Measurements from ENCODE around the gene AP1M1. TPM values are rescaled to one million over a fixed set of nuclear protein-coding genes. Genes with fewer than 3 reads are reported as not detected.

Gene AP1M1
- total RNA-seq, 4 donors from 2014 or later = 68.2 to 119 (median 73.5) TPM

- H3K4me1 ChIP-seq = no peaks in the 10 kb centered on the region
- in situ Hi-C loops (cut with MboI; ENCODE audit: low sequenced_read_pairs in 4 of 4) = loop anchor here in 1 of 4 donors (25.0 kb wide), 1 partner anchor 306 kb away; no protein-coding TSS in a partner anchor
- no peak for DNase-seq
Observed at GRCh38 chr19:16206046-16206605, 8.4 kb downstream of the AP1M1 start.

GRCh38 chr19:16206637-16207036 is 8.9 kb downstream of the AP1M1 start:
- in situ Hi-C loops (cut with MboI; ENCODE audit: low sequenced_read_pairs in 4 of 4) (loop anchor here in 1 of 4 donors (25.0 kb wide), 1 partner anchor 306 kb away; no protein-coding TSS in a partner anchor), intact Hi-C loops (cut with DNase I; ENCODE audit: low total_unique reads) (no loop called here)
- TF ChIP-seq CTCF (IDR thresholded peaks at IDR 0.05 in 4 of 5, conservative IDR thresholded peaks at IDR 0.05 in 1 of 5) = no peak
- TF ChIP-seq POLR2A (IDR thresholded peaks at IDR 0.05) = no peak
- Histone ChIP-seq H3K4me1 (no peaks in the 10 kb centered on the region), H3K4me3 (no peak overlapping the region), H3K27me3 (no peaks in the 10 kb centered on the region), H3K27ac (no peak overlapping the region), H3K9me3 (no peaks in the 10 kb centered on the region), H3K36me3 (peaks cover 0 to 71% of the 10 kb centered on the region in 2 donors)
- DNase-seq (no peak), ATAC-seq (no peak)

More at GRCh38 chr19:16206046-16206605, 8.4 kb downstream of the AP1M1 start:
- no peaks in the 10 kb centered on the region for H3K27me3 ChIP-seq
- no peak overlapping the region for H3K27ac ChIP-seq
- peaks cover 0 to 71% of the 10 kb centered on the region in 2 donors for H3K36me3 ChIP-seq
- intact Hi-C loops (cut with DNase I; ENCODE audit: low total_unique reads) = no loop called here
- H3K9me3 ChIP-seq = no peaks in the 10 kb centered on the region
- no peak for ATAC-seq
- TF ChIP-seq POLR2A (IDR thresholded peaks at IDR 0.05) (no peak), CTCF (IDR thresholded peaks at IDR 0.05 in 4 of 5, conservative IDR thresholded peaks at IDR 0.05 in 1 of 5) (no peak)
- no peak overlapping the region for H3K4me3 ChIP-seq

- ATAC-seq (no peak), DNase-seq (no peak)
- no peaks in the 10 kb centered on the region for H3K4me1 ChIP-seq
- no peaks in the 10 kb centered on the region for H3K9me3 ChIP-seq
- H3K27ac ChIP-seq = no peak overlapping the region
- H3K4me3 ChIP-seq = no peak overlapping the region
- intact Hi-C loops (cut with DNase I; ENCODE audit: low total_unique reads) (no loop called here), in situ Hi-C loops (cut with MboI; ENCODE audit: low sequenced_read_pairs in 4 of 4) (loop anchor here in 1 of 4 donors (25.0 kb wide), 1 partner anchor 305 kb away; no protein-coding TSS in a partner anchor)
- TF ChIP-seq POLR2A (IDR thresholded peaks at IDR 0.05) (no peak), CTCF (IDR thresholded peaks at IDR 0.05 in 4 of 5, conservative IDR thresholded peaks at IDR 0.05 in 1 of 5) (no peak)
- peaks cover 0 to 71% of the 10 kb centered on the region in 2 donors for H3K36me3 ChIP-seq
- H3K27me3 ChIP-seq = no peaks in the 10 kb centered on the region
Observed at GRCh38 chr19:16207063-16207462, 9.4 kb downstream of the AP1M1 start.

- TF ChIP-seq POLR2A (IDR thresholded peaks at IDR 0.05) (no peak), CTCF (IDR thresholded peaks at IDR 0.05 in 4 of 5, conservative IDR thresholded peaks at IDR 0.05 in 1 of 5) (no peak)
Observed at GRCh38 chr19:16207490-16208025, 9.8 kb downstream of the AP1M1 start.

More at GRCh38 chr19:16207490-16208025, 9.8 kb downstream of the AP1M1 start:
- H3K27me3 ChIP-seq = no peaks in the 10 kb centered on the region
- no peak for DNase-seq
- intact Hi-C loops (cut with DNase I; ENCODE audit: low total_unique reads) = no loop called here
- no peaks in the 10 kb centered on the region for H3K9me3 ChIP-seq
- in situ Hi-C loops (cut with MboI; ENCODE audit: low sequenced_read_pairs in 4 of 4) = loop anchor here in 1 of 4 donors (25.0 kb wide), 1 partner anchor 305 kb away; no protein-coding TSS in a partner anchor
- ATAC-seq = no peak
- H3K4me3 ChIP-seq = no peak overlapping the region
- peaks cover 0 to 71% of the 10 kb centered on the region in 2 donors for H3K36me3 ChIP-seq
- H3K4me1 ChIP-seq = no peaks in the 10 kb centered on the region
- H3K27ac ChIP-seq = no peak overlapping the region

Data from gastrocnemius medialis (tissue), 4 donors.